ENCODE results near the gene OSBP2. TPM values are rescaled to one million over a fixed set of nuclear protein-coding genes. Genes with fewer than 3 reads are reported as not detected.

Gene OSBP2
- total RNA-seq, 1 experiment from 2014 or later = 22.5 TPM

DNA sequence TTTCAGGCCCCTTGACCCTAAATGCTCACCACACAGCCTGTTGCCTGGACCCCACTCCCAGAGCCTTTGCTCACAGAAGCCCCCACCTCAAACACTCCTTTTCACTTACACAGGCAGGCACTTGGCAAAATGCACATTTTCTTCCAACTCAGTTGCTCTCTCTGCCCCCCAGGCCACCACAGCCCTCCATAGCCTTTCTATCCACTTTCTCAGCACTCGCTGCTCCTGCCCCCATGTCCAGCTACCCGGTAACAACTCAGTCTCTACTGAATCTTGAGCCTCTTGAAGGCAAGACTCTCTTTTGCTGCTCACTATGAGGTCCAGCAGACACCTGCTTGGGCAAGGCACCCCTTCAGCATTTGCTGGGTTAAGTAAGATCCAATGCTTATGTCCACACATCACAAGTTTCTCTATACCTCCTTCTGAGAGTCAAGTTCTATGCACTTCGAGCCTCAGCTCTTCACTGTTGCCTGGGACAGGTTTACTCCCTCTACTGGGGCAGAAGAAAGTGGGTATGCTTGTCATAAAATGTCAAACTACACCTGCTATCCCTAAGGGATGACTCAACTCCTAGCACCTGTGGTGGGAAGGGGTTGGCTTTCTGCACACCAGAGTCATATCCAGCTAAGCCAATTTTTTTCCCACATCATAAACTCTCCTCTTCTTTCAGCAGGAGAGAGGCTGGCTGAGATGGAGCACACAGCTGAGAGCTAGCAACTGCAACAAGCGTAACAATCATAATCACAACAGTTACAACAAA is 237.0 kb downstream of the OSBP2 start:
- DNase-seq (ENCODE audit: low read depth) = no peak

DNA sequence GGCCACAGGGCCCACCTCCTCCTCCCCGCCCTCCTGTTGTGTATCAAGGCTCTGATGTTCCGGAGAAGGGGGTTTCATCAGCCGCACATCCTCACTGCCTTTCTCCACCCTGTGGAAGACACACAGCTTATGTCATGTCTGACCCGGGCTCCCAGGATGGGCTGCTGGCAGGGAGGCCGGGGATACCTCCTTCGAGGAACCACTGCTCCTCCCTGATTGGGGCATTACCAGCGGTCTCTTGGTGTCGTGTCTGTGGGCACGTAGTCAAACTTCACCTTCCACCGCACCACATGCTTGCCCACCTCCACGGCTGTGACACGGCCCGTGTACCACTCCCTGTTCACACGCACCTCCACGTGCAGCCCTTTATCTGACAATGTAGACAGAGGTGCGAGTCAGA is 238.0 kb downstream of the OSBP2 start:
- DNase-seq (ENCODE audit: low read depth) = no peak

DNA sequence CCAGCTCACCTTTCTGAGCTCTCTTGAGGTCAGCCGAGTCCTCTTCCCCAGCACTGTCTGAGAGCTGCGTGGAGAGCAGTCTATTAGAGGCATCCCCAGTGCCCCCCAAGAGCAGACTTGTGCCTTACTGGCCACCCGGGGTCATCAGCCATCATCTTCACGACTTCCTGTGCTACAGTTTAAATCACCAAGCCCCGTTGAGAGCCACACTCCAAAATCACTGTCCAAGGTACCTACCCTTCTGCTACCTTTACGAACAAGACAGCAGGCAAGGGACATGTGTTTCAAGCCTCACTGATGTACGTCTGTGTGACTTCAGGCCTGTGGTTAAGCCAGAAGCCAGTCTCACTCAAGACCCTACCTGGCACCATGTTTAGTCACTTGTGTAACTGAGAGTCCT is 238.8 kb downstream of the OSBP2 start:
- no peak for DNase-seq (ENCODE audit: low read depth)

DNA sequence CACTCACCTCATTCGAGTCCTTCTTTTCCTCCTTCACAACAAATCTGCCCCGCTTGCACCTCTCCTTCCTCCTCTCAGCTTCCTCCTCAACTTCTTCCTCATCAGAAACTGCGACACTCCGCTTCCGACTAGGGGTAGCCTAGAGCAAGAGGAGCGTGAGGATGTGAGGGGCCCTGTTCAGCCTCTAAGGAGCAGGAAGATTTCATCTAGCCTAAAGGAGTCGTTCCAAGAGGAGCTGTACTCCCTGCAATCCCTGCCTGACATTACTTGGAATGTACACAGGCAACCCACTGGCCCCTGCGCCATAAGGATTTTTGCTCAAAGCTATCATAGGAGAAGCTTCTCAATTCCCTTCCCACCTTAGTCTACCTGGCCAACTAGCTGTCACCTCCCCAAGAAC is 239.4 kb downstream of the OSBP2 start:
- DNase-seq (ENCODE audit: low read depth) = no peak

DNA sequence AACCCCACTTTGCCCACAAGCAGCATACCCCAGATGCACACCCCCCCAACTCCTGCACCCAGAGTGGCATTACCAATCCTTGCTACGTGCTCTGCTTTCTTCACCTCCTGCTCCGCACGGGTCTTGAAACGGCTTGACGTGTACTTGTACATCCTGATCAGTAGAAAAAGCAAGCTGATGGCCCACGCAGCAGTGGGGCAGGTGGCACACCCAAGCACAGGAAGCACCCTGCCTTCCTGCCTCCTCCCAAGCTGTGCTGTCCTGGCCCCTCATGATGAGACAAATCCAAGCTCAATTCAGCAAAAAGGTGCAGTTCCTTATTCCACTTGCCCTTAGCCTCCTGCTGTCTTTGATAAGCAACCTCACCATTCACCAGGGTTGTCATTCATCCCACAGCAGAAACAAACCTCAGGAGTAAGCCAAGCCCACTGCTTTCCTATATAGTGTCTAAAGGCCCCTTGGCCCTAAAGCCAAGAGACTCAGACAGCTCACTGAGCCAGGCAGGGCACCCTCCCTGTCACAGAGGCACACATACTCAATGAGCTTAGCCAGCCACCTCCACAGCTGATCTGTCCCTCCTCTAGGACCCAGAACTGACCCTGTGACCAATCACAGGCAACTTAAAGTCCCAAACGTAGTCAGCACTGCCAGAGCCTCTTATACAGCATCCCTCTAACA is 246.2 kb downstream of the OSBP2 start:
- DNase-seq (ENCODE audit: low read depth) = no peak

DNA sequence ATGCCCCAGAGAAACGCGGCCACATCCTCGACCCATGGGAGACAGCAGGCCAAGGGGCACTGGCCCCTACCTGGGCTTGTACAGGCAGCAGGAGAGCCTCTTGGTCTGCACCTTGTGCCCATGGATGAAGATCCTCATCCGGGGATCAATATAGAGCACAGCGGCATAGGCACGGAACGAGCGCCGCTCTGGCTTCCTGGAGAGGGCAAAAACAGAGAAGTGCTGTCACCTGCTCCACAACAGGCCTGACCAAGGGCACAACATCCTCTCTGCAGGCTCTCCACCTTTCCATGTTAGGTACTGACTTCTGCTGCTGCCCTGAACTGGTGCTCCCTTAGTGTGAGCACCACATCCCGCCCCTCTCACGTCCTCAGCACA is 246.7 kb downstream of the OSBP2 start:
- DNase-seq (ENCODE audit: low read depth) = no peak

DNA sequence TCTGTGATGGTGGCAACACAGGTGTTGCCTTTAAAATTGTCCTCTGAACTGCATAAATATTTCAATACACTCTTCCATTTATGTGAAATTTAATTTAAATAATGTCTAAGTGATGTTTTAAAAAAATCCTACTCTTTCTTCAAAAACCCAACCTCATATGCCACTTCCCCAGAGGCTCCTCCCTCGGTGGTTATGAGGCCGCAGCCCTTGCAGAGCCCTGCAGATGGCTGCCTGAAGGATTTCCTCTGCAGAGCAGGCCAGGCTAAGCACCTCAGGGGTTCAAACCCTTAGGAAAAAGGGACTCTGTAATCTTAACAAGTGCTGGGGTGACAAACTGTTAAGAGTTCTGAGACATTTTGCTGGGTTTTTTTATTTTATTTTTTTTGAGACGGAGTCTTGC is 248.7 kb downstream of the OSBP2 start:
- DNase-seq (ENCODE audit: low read depth) = no peak

DNA sequence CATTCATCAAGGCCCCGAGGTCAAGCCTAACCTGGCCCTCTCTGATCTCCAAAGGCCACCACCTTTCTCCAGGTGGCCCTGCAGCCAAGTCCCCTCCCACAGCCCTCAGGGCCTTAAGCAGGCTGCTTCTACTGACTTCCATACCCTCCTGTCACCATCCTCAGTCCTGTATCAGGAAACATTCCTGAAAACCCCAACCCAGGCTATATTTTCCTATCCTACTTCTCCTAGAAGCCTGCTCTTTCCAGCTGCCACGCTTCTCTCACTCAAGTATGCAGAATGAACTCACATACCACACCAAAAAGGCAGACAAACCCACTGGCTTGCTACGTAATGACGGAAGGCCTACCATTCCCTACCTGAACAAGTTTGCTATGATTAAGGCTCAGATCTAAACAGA is 250.3 kb downstream of the OSBP2 start:
- DNase-seq (ENCODE audit: low read depth) = no peak

DNA sequence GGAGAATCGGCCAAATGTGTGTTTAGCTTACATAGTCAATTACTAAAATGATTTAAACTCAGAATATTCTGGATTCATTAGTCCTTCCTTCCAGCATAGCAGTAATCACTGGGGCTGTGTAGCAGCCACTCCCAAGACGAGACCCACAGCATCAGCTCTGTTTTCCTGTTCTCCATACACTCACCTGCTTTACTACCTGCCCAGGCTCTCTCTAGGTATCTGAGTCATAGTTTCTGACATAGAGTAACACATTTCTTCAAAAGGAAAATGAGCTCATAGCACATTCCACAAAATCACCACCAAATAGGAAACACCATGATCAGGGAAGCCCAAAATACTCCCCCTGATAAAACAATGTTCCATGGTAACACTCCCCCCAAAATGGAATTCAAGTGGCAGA is 251.0 kb downstream of the OSBP2 start:
- DNase-seq (ENCODE audit: low read depth) = no peak

DNA sequence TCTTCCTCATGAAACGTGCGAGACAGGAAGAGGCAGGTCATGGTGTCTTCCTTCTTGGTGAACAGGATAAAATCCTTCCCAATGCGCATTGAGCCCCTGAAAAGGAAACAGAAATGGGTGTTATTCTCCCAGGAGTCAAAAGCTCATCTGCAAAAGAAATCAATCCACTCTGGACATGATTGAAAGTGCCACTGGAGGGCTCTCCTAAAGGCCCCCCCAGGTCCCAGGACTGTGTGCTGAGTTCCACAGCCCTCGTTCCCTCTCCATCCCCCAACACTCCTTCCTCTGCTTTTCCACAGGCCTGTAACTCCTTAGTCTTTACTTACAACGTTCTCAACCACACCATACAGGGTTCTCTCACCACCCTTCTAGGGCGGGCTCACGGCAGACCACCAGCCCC is 251.7 kb downstream of the OSBP2 start:
- DNase-seq (ENCODE audit: low read depth) = no peak

DNA sequence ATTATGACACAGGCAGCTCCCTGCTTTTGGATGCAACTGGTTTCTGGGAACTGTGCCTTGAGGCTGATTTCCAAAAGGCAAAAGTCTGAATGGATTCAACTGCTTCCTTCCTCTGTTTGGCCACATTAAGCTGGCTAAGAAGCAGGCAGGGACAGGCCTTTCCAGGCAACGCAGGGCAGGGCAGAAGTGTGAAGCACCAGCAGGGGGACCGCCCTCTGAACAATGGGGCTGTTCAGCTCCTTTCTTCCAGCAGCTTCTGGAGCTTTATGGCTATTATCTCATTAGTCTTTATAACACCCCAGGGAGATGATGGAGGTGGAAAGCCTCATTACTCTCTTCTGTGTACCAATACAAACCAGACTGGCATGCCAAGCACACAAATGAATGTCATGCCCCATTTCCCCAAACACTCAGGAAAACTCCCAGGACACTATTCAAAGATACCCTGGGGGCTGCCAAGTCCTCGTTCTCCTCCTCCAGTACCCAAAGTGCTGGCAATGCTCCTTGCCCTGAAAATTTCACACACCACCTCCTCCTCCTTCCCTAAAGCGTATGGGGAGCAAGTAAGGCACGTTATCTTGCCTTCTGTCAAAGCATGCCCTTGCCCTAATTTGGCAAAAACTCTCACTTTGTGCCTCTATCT is 252.6 kb downstream of the OSBP2 start:
- no peak for DNase-seq (ENCODE audit: low read depth)

DNA sequence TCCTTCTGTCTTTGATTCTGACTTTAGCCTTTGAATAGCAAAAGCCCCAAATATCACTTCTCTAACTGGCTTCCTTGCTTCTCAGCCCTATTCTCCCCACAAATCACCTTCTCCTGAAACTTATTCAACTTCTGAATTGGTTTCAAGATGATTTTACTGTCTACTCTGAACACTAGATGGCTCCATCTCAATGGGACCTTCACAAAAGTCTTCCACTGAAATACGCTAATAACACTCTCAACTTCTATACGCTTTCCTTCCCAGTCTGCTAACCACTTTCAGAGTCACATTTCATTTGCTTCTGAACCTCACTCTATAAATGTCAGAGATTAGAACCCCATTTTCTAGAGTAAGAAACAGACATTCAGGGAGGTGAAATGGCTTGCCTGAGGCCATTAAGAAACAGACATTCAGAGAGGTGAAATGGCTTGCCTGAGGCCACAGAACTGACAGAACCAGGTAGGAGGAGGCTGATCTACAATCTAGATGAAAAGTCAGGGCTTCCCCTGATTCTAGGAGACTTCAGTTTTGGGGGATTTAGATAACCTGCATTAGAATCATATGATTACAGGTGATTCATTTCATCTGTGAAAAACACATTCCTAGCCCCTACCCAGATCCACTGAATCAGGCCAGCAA is 253.3 kb downstream of the OSBP2 start:
- peak; percentile 11 for DNase-seq (ENCODE audit: low read depth)

DNA sequence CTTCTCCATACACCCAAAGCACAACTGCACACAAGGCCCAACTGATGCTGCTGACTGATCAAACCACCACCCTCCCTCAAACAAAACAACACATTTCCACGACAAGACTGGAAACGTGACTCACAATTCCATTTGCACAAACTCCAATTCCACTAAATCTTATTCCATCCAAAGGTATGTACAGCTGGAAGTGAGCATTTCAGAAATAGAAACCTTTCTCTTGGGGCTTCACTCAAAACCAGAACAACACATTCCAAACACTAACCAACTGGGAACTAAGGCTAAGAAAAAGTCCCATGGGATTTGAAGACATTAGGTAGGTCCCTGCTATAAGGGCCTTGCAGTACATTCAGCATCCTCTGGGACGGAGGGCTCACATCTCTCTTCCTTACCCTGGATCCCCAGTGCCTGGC is 254.3 kb downstream of the OSBP2 start:
- DNase-seq (ENCODE audit: low read depth) = no peak

DNA sequence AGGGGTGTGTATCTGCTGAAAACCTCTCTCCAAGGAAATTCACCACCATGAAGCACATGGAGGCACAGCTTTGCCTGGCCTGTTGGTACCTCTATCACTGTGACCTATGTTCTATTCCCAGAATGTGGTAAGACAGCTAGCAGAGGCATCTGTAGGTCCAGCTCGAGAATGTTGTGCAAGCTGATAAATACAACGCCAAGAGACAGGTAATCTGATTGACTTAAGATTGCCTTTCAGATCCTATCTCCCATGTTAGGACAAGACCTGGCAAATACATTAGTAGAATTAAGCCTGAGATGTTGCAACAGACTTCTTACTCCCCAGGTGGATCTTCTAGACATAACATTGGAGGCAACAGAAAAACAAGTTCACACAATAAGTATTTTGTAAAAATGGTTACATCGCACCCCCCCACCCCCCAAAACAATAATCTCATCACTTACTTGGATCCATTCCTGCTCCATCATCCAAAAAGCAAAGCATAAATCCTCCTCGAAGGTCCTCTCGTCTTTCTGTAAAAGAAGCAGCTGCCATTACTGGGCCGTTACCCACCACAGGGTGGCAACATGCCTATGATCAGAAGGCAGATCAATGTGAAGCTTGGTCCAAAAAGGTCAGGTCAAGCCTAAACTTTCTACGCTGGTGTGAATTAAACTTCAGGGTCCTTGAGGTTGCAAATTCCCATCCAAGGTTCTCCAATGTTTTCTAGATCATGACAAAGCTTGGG is 255.4 kb downstream of the OSBP2 start:
- no peak for DNase-seq (ENCODE audit: low read depth)

DNA sequence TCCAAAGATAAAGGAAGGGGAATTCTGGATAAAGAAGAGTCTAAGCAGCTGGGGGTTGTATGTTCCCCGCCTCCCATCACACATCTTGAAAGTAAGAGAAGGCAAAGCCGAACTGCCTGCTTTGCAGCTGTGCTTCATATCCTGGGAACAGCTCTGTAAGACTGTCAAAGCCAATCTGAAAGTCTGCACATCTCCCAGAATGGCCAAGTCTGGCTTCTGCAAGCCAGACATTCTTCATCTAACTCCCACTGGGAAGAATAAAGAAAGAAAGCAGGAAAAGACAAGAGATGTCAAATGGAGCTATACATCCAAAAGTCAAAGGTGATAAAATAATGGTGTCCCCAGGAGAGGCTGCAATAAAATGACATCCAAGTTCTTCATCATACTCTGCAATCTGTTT is 258.5 kb downstream of the OSBP2 start:
- no peak for DNase-seq (ENCODE audit: low read depth)

DNA sequence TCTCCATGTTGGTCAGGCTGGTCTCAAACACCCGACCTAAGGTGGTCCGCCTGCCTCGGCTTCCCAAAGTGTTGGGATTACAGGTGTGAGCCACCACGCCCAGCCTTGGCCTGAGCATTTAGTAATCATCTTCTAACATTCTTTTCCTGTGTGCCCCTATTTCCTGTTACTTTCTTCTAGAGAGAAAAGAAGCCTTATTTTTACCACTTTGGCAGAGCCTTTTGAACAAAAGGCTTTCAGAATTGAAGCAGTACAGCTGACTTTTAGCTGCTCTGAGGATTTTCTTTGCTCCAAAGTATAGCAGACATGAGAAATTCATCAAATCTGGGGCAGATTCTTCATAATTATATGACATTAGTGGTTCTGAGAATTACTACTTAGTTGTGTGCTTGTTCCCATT is 260.5 kb downstream of the OSBP2 start:
- no peak for DNase-seq (ENCODE audit: low read depth)

Small RNA genes lying within 50 kb of the gene (small RNA-seq; reads per million reads assigned to genes)
- gene MIR3200 = 0.09 reads per million

Other genes with a start within 250 kb of the OSBP2 start
- gene SEC14L3, start 222.9 kb upstream of the OSBP2 start, total RNA-seq (2014; rRNA removed; shearing (Covaris generic)) = not detected in 2 replicates
- gene SEC14L4, start 189.2 kb upstream of the OSBP2 start, total RNA-seq (2014; rRNA removed; shearing (Covaris generic)) = not detected in 2 replicates
- not detected in 2 replicates for gene SEC14L6, start 148.1 kb upstream of the OSBP2 start, total RNA-seq (2014; rRNA removed; shearing (Covaris generic))
- gene GAL3ST1, start 120.2 kb upstream of the OSBP2 start, total RNA-seq (2014; rRNA removed; shearing (Covaris generic)) = not detected in 2 replicates
- gene PES1, start 103.0 kb upstream of the OSBP2 start, total RNA-seq (2014; rRNA removed; shearing (Covaris generic)) = 178 and 181 TPM in 2 replicates
- 5.3 and 7.4 TPM in 2 replicates for gene TCN2, start 87.7 kb upstream of the OSBP2 start, total RNA-seq (2014; rRNA removed; shearing (Covaris generic))
- 34.7 and 40.0 TPM in 2 replicates for gene SLC35E4, start 59.1 kb upstream of the OSBP2 start, total RNA-seq (2014; rRNA removed; shearing (Covaris generic))
- 6.9 and 7.9 TPM in 2 replicates for gene DUSP18, start 27.0 kb upstream of the OSBP2 start, total RNA-seq (2014; rRNA removed; shearing (Covaris generic))

Measured in HT1080 (cell line).